ENCODE data around the gene FAM83B. TPM values are rescaled to one million over a fixed set of nuclear protein-coding genes. Genes with fewer than 3 reads are reported as not detected.
"Not testable (repeated sequence)": the region's sequence is repeated elsewhere in the genome, so short reads cannot be mapped to it uniquely, and the experiment has no call there.

Gene FAM83B, protein sequence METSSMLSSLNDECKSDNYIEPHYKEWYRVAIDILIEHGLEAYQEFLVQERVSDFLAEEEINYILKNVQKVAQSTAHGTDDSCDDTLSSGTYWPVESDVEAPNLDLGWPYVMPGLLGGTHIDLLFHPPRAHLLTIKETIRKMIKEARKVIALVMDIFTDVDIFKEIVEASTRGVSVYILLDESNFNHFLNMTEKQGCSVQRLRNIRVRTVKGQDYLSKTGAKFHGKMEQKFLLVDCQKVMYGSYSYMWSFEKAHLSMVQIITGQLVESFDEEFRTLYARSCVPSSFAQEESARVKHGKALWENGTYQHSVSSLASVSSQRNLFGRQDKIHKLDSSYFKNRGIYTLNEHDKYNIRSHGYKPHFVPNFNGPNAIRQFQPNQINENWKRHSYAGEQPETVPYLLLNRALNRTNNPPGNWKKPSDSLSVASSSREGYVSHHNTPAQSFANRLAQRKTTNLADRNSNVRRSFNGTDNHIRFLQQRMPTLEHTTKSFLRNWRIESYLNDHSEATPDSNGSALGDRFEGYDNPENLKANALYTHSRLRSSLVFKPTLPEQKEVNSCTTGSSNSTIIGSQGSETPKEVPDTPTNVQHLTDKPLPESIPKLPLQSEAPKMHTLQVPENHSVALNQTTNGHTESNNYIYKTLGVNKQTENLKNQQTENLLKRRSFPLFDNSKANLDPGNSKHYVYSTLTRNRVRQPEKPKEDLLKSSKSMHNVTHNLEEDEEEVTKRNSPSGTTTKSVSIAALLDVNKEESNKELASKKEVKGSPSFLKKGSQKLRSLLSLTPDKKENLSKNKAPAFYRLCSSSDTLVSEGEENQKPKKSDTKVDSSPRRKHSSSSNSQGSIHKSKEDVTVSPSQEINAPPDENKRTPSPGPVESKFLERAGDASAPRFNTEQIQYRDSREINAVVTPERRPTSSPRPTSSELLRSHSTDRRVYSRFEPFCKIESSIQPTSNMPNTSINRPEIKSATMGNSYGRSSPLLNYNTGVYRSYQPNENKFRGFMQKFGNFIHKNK
- not detected in 2 replicates for total RNA-seq

DNA sequence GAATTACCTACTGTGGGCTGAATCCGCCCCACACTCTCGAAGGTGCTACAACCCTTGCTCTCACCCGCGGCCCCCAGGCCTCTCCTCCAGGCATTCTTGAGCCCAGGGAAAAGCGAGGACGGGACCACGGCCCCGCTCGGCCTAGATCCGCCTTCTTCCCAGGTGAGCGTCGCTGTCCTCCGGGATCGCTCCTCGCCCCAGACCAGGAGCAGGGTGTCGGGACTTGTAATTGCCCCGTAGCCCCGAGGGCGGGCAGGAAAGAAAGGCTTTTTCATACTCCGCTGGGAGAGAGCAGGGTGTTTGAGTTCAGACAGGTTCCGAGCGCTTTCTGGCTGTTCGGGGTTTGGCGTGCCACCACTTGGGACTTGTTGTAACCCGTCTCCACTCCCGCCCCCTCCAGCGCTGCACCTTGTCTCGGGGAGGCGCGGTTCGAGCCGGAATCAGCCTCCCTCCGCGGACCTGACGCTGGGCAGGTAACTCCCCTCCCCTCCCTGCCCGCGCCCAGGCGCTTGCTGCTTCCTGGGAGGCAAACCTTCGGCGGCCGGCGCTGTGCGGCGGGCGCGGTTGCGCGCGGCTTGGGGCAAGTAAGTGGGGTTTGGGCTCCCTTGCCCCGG, at the start of gene FAM83B:
TSS of gene FAM83B (plus strand) at position 529 of the 614 bp plus-strand sequence. CDS start 23,476 bp downstream, outside the sequence.
- intact Hi-C loops (cut with micrococcal nuclease), result no loop called here

DNA sequence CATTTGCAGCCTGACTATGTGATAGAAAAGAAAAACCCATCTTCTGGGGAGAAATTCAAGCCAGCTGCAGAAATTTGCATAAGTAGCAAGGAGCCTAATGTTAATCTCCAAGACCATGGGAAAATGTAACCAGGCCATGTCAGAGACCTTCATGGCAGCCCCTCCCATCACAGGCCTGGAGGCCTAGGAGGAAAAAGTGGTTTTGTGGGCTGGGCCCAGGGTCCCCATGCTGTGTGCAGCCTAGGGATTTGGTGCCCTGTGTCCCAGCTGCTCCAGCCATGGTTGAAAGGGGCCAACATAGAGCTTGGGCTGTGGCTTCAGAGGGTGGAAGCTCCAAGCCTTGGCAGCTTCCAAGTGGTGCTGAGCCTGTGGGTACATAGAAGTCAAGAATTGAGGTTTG, 49.7 kb upstream of the FAM83B start:
- intact Hi-C loops (cut with micrococcal nuclease), result not testable (repeated sequence)

DNA sequence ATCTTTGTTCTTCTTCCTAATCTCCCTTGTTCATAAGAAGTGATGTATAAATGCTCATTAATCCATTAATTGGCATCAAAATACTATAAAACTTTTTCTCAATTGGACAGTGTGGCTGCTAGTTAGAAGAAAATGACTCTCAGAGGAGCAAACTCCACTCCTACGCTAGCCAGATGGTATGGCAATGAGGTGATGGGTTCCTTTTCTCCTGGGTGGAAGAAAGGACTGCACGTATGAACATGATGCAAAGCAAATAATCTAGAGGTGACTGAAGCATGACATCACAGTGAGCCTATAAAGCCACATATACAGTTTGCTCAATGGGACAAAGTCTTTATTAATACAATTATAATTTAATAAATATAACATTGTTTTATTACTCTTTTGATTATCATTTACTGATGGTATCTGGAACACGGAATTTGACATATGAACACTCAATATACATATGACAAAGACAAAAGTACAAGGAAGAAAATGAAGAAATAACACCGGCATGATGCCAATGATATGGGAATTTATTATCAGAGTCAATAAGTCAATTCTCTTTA, 46.4 kb upstream of the FAM83B start:
- intact Hi-C loops (cut with micrococcal nuclease), result no loop called here

DNA sequence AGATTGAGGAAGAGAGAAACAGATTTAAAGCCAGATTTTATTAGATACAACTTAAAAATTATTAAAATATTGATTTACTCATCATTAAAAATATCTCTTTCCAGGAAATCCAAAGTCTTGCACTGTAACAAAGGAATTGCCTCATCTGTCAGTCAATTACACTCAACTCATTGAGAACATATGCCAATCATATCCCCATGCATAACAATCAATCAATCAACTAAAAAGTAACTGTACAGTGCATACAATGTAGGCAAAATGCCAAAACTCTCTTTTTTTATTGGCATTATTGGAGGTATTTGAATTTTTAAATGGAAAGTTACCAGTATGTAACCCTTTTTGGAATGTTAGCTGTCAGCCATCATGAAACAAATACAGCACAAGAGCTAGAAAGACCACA, 45.3 kb upstream of the FAM83B start:
- intact Hi-C loops (cut with micrococcal nuclease), result no loop called here

DNA sequence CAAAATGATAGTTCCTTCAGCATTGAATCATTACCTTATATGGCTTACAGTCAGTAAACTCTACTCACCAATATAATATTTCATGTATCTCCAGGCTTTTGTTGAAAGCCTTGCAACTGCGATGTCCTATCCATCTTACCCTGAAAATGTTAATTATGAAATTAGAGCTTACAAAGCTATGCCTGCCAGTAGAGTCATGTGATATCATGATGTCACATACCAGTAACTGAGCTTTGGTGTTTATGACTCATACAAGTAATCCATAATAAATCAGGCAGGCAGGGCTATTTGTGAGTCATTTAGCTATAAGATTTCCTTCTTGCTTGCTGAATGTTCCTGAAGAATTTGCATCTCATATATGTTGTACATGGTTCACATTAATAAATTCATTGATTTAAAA, 44.9 kb upstream of the FAM83B start:
- intact Hi-C loops (cut with micrococcal nuclease), result no loop called here

DNA sequence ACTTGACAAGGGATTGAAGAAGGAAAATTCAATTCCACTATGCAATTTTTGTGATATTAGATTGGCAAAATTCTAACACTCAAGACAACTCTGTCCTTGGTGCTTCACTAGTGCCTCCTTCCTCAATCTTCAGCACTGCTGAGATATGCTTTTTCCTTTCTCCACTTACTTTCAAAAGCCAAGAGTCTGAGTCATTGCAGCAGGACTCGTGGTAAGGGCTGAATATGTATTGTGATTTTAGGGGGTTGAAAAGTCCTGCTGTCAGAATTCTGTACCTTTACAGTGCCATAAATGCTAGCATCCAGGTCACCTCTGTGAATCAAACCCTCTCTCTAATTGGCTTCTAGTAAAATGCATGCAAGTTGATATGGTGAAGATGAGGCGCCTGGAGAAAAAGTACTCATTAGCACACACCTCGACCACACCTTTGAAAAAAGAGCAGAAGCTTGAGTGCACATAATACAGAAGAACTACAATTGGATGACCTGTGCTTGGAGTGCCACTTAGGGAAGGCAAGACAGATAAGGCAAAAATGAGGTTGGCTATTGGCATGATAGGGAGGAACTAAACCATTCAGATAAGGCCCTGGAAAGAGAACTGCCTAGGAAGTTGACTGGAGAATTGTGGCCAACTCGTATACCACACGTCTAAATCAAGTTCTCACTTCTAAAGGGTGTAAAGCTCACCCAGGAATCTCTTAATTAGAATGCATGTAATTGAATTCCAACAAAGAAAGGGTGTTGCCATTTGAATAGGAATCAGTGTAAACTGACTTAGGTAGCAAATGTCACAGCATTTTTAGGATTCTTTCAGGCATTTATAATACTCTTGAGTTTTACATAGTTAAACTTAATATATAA, 43.6 kb upstream of the FAM83B start:
- intact Hi-C loops (cut with micrococcal nuclease), result no loop called here

DNA sequence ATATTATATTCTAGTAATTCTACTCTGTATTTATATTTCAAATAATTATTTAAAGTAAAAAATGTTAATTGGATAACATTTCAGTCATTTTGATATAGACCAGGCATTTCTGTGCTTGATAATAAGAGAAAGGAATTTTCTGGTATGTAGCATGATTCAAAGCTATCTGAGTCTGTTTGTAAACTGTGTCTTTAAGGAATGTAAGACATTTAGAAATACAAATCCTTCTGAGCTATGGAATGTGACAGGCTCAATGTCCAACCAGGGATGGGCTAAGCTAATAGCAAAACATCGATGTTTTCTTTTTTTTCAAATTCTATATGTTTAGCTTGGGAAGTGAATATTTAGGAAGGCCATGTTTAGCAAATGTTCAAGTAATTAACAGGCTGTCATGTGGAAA, 41.5 kb upstream of the FAM83B start:
- intact Hi-C loops (cut with micrococcal nuclease), result no loop called here

DNA sequence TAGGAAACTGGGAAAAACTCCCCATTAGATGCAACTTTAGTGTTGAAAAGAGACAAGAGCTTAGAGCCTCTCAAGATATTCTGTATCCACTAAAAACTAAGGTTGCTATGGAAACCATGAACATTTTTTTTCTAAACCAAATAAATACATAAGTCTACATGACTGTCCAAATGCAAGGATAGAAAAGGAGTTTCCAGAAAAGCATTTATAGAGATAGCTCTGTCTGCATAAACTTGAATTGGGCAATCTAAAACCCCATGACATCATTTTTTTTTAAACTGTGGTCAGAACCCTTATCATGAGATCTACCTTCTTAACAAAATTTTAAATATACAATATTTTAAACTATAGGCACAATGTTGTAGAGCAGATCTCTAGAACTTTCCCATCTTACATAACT, 36.4 kb upstream of the FAM83B start:
- intact Hi-C loops (cut with micrococcal nuclease), result no loop called here

DNA sequence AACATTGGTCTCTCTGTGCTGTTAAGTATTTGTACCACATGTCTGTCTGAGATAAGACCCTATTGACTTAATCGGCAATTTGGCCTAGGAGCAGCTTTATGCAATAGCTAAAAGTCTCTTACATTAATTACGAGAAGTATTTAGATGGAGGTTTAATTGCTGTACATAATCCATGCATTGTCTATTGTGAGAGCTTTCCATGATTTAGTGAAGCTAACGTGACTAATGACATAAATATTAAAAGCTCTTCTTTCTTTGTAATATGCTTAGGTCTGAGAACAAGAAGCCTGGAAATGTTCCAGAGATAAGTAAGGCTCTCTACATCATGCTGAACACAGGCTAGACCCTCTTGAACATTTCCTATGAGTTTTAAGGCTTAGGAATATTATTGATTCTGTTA, 32.7 kb upstream of the FAM83B start:
- intact Hi-C loops (cut with micrococcal nuclease), result no loop called here

DNA sequence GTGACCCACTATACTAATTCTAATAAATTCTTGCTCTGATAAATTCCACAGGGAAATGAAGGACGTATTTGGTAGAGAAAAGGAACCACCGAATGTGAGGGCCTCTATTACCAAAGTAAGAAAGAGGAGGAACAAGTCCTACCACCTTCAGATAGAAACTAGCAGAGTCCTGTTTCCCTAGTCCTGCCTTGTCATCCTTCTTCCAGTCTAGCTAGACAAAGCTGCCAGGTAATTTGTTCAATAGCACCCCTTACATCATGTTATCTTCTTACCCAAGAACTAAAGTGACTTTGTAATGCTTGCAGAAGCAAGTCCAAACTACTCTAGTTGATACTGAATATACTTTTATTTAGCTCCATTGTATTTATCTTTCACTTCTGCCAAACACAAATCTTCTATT, 29.3 kb upstream of the FAM83B start:
- intact Hi-C loops (cut with micrococcal nuclease), result no loop called here

DNA sequence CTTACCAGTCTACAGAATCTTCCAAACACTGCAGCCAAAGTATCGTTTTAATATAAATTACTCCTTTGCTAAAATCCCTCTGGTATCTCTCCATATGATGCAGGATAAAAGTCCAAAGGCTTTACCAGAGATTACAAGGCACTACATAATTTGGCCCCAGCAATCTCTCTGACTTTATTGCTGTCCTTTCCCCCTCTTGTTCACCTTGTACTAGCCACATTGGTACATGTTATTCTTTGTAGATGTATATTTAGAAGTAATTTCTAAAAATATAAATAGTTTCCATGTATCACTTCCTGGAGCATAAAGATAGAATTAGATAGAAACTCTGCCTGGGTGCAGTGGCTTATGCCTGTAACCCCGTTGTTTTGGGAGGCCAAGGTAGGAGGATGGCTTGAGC, 28.7 kb upstream of the FAM83B start:
- intact Hi-C loops (cut with micrococcal nuclease), result no loop called here

DNA sequence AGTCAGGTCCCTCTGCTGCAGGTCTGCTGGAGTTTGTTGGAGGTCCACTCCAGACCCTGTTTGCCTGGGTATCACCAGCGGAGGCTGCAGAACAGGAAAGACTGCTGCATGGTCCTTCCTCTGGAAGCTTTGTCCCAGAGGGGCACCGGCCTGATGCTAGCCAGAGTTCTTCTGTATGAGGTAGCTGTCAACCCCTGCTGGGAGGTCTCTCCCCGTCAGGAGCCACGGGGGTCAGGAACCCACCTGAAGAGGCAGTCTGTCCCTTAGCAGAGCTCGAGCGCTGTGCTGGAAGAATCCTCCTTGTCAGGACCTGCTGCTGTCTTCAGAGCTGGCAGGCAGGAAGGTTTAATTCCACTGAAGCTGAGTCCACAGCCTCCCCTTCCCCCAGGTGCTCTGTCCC, 22.3 kb upstream of the FAM83B start:
- intact Hi-C loops (cut with micrococcal nuclease), result not testable (repeated sequence)

DNA sequence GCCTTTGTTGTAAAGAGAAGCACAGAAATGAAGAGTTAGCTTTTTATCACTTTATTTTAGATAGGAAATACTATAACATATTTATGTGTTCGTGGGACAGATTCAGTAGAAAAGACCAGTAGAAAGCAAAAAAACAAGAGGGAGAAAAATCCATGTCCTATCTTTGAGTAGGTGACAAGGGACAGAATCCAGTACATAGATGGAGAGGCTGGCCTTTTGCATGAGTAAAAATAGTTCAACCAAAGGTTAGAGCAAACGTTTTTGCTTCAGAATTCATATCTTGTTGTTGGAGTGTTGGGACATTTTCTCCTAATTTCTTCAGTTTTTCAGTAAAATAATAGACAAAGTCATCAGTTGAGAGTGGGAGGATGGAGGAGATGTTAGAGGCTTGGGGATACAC, 19.6 kb upstream of the FAM83B start:
- intact Hi-C loops (cut with micrococcal nuclease), result no loop called here

DNA sequence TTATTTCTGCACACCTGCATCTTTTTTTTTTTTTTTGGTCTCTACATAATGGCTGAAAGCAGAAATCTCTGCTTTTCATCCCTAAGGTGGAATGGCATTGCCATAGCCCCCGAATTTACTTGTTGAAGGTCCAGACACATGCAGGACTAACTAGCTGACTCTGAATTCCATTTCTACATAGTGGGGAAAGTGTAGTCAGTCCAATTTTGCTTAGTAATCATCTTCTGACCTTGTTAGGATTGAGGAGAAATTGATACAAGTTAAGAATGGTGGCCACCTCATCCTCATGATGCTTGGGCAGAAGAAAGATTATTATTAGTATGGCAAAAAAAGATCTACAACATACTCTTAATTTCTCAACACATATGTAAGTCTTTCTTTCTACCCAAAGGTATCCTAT, 16.4 kb upstream of the FAM83B start:
- intact Hi-C loops (cut with micrococcal nuclease), result no loop called here

DNA sequence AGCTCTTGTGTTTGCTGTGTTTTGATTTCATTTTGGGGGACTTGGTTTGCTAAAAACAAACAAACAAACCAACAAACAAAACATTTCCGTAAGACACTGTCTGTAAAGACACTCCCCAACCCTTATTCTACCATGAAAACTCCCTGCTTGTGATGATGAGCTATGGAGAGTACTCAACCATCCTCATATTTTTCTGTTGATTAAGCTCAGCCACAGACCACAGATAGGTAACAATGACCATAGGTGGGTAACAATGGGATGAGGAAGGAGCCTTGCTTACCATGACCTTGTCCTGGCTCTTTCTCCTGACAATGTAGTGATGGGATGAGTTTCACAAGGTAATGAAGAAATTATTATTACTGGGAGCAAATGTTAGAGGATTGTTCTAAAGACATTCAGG, 11.4 kb upstream of the FAM83B start:
- intact Hi-C loops (cut with micrococcal nuclease), result no loop called here

DNA sequence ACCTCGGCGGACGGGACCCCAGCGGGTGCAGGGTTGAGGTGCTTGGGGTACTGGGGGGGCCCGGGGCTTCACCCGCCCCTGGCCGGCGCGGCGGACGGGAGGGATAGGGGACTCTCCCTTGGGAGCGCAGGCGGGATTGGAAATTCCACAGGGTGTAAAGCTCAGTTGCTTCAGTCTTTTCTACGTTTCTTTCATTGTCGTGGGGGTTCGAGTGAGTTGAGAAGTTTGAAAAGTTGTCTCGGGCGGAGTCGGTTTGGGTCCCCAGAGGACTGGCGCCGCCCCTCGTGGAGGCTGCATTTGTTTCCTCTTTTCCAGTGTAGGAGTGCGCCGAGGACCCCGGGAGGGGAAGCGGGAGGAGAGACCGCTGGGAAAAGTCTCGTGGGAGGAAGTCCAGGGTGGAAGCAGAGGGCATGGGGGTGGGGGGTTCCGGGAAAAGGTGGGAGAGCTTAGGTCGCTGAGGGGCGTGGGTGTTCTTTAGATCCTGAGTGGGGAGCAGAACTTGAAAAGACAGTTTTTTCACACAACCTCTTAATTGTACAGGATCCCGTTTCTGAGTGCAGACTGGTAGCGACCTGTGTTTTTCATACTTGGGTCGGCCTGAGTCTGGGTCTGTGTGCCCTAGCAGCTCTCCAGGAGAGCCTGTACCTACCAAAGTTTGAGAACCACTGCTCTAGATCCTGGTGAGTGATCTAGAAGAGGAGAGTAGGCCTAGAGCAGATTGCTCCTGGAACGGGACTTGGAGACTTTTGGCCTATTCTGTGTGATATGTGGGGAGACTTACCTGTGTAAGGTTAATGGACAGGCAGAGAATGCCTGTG, 495 bp downstream of the FAM83B start:
- intact Hi-C loops (cut with micrococcal nuclease), result no loop called here

DNA sequence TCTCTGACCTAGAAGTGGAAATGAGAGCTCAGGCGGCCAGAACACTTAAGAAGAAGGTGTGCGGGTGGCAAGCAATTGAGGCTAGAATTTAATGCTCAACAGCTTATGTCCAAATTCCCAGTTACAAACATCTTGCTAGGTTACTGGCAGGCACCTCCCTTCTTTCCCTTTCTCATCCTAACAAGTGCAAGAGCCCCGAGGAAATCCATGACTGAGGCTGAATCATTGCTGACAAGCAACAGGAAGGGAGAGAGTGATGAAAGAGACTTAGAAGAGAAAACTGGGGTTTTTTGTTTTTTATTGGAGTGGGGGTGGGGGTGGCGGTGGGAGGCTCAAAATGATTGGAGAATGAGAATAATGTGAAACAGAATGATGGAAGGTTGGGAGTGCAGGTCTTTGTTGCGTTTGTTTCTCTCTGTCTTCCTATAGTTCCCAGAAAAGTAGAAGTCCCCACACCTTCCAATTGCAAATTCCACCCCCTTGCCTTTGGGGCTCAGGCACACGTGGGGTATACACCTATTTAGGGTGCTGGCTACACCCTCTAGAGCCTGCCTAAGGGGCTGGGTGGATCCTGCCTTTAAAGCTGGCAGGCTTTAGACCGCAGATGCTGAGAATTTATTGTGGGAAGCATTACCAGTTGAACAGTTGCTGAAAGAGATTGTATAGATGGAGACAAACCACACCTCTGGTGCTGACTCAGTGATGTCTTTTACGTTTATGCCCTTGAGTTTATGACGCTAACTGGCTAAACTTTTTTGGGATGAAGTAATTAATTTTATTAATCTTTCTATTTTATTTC, 1.4 kb downstream of the FAM83B start:
- intact Hi-C loops (cut with micrococcal nuclease), result no loop called here

DNA sequence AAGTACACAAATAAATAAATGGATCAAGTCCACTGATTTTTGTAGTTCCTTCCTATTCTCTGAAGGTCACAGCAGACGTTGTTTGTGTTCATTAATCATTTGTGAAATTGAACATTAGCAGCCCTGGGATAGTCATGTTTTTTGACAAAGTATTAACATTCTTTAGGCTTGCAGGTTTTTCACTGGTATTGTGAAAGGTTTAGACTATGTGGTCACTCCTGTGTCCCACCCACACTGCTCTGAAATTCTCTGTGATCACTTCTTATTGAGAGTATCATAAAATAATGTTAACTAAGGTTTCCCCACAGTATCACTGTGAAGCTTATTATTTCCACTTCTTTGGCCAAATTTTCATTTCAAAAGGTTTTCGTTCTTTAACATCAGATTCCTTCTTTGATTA, 3.5 kb downstream of the FAM83B start:
- intact Hi-C loops (cut with micrococcal nuclease), result no loop called here

DNA sequence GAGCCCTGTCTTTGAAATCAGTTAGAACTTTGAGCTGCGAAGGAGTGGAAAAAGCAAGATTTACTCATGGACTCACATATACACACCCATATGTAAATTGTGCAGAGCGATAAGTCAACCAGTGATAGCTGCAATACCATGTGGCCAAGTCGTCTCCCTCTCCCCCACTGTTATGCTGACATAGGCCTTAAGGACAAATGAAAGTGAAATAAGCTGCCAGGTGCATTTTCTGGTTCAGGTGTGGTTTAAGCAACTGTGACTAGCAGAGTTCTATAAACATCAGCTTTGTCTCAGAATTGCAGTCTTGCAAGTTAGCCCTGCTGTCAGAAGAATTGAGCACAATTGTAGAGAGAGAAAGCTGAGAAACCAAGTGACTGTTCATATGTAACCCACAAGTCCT, 9.6 kb downstream of the FAM83B start:
- intact Hi-C loops (cut with micrococcal nuclease), result no loop called here

Measured in T-helper 1 cell treated with Interleukin-12 subunit alpha and Interleukin-12 subunit beta and Interleukin-4 antibody, amounts not matched to agents 30 ng/mL and 1 ng/mL, for 36 hours (primary cell).